ENCODE data around the gene SLC16A10. TPM values are rescaled to one million over a fixed set of nuclear protein-coding genes. Genes with fewer than 3 reads are reported as not detected.
"Not testable (repeated sequence)": the region's sequence is repeated elsewhere in the genome, so short reads cannot be mapped to it uniquely, and the experiment has no call there.

The SLC16A10 gene
- total RNA-seq, 1 donor from 2014 or later: 30.3 TPM

DNA sequence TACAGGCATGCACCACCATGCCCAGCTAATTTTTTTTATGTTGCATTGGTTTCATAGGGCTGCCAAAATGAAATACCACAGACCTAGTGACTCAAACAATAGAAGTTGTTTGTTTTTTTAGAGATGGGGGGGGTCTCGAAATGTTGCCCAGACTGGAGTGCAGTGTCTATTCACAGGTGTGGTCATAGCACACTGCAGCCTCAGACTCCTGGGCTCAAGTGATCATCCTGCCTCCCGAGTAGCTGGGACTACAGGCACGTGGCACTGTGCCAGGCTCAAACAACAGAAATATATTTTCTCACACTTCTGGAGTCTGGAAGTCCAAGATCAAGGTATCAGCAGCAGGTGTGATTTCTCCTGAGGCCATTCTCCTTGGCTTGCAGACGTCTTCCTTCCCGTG is 6.6 kb upstream of the SLC16A10 start:
- no peak for DNase-seq (ENCODE audit: low spot score)

- DNase-seq (ENCODE audit: low spot score): no peak
Observed at GRCh38 chr6:111086685-111087084, 618 bp upstream of the SLC16A10 start.

DNA sequence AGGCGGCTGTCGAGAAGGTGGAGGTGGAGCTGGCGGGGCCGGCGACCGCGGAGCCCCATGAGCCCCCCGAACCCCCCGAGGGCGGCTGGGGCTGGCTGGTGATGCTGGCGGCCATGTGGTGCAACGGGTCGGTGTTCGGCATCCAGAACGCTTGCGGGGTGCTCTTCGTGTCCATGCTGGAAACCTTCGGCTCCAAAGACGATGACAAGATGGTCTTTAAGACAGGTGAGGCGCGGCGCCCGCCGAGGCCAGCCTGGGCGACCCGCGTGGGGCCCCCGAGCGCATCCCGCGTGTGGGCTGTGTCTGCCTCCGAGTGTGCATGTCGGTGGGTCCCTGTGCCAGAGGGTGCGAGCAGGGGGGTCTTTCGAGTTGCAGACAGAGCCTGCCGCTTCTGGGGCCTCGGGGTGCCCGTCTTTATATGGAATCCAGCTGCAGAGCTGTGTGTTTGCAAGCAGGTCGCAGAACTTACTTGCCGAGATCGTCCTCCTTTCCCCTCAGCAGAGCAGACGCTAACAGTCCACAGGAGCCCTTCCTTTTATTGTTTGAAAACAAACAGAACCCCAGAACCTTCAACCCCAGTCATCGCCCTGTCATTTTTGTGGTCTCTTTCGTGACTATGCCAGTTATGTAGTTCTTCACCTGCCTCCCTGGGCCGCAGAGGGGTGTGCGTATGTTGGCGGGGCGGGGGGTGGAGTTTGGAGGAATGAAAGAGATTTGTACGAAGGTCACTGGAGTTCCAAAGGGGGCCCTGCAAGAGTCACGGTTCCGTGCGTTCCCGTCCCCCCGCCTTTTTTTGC is 766 bp downstream of the SLC16A10 start:
- DNase-seq (ENCODE audit: low spot score): no peak

DNA sequence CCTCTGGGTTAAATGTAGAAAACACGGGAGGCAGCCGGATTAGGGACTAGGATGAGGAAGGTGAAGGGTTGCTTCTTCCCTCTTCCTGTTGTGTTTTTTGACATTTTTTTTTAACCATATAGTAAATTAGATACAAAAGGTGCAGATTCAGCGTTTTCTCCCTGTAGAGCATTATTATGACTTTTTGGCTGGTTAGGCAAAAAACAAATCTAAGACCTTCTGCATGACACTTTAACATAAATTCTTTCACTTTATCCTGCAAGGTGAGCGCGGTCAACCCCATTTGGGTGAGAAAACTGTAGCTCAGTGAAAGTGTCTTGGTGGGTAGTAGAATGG is 1.3 kb downstream of the SLC16A10 start:
- DNase-seq (ENCODE audit: low spot score): no peak

- no peak for DNase-seq (ENCODE audit: low spot score)
Observed at GRCh38 chr6:111090766-111091165, 3.5 kb downstream of the SLC16A10 start.

DNA sequence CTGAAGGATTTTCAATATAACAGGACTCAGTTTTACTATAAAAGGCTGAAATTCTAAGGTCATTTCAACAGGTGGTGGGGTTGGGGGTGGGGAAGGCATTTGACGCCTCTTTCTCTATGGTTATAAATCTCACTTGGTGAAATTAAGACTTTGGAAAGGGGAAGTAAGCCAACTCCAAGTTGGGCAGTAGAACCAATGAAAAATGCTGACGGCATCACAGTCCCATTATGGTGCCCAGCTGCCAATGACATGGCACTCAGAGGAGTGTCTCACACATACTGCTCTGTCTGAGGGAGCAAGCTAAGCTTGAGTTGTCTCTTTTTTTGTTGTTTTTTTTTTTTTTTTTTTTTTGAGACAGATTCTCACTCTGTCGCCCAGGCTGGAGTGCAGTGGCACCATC is 4.7 kb downstream of the SLC16A10 start:
- no peak for DNase-seq (ENCODE audit: low spot score)

DNA sequence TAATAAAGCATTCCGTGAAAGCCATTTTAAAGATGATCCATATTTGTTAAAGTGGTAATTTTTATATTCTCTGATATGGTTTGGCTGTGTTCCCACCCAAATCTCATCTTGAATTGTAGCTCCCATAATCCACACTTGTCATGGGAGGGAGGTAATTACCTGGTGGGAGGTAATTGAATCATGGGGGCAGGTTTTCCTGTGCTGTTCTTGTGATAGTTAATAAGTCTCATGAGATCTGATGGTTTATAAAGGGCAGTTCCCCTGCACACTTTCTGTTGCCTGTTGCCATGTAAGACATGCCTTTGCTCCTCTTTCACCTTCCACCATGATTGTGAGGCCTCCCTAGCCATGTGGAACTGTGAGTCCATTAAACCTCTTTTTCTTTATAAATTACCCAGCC is 8.2 kb downstream of the SLC16A10 start:
- not testable (repeated sequence) for DNase-seq (ENCODE audit: low spot score)

- DNase-seq (ENCODE audit: low spot score): no peak
Observed at GRCh38 chr6:111096246-111096645, 8.9 kb downstream of the SLC16A10 start.

- no peak for DNase-seq (ENCODE audit: low spot score)
Observed at GRCh38 chr6:111098597-111098996, 11.3 kb downstream of the SLC16A10 start.

DNA sequence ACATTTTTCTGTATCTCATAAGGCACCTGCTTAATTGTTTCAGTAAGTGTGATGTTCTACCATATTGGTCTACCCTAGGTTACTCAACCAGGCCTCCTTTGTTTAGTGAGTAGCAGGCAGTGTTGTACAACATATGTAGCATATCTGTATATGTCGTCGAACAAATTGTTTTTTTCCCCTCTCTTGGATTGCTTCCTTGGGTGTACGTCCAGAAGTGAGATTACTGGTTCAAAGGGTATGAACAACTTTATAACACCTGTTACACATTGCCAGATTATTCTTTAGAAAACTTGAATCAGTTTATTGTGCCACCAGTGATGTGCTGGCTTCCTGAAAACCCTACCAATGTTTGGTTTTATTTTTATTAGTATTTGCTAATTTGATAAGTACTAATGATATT is 14.7 kb downstream of the SLC16A10 start:
- DNase-seq (ENCODE audit: low spot score): no peak

DNA sequence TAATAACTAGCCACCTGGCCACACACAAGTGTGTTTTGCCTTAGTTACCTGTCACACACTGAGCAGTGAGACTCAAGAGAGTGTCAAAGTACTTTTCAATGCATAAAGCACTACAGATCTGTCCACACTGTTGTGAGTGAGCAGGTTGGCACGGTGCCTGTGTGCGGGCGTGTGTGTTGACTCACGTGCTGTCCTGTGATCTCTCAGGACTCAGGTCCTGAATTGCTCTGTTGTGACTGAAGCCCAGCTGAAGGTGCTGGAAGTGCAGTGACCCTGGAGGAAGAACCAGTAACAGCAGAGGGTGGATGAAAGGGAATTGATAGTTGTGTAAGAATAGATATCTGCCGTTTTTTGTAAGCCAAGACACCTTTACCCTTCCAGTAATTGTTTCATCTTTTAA is 18.3 kb downstream of the SLC16A10 start:
- DNase-seq (ENCODE audit: low spot score): no peak

GRCh38 chr6:111107589-111107988 is 20.3 kb downstream of the SLC16A10 start:
- no peak for DNase-seq (ENCODE audit: low spot score)

DNA sequence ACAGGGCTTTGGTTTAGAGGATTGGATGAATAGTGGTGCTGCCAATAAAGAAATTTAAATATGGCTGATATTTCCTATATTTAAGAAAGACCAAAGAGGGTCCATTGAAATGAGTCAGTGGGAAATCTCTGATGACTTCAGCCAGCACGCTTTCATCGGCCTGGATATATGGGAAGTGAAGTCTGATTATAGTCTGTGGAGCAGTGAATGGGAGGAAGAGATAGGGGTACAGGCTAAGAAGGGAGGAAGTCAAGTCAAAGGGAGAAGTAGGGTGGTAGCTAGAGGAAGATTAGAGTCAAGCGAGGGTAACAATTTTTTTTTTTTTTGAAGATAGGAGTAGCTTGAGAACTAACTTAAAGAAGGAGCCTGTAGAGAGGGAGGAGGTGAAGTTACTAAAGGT is 22.7 kb downstream of the SLC16A10 start:
- DNase-seq (ENCODE audit: low spot score): no peak

GRCh38 chr6:111113336-111114086 is 26.2 kb downstream of the SLC16A10 start:
- no peak for DNase-seq (ENCODE audit: low spot score)

DNA sequence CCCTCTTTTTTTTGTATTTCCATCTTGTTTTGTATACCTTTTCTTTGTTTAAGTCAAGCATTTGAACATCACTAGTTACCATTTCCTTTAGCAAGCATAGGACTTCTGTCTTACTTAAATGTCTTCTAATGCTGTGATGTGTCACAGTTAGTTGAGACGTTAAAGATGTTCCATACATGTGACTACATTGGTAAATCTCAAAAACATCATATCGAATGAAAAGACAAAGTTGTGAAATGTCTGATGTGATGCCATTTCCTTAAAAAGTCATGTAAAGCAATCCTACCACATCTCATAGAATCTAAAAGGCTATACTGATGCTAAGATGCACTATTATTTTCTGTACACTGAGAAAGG is 26.8 kb downstream of the SLC16A10 start:
- no peak for DNase-seq (ENCODE audit: low spot score)

- DNase-seq (ENCODE audit: low spot score): no peak
Observed at GRCh38 chr6:111114482-111114881, 27.2 kb downstream of the SLC16A10 start.

DNA sequence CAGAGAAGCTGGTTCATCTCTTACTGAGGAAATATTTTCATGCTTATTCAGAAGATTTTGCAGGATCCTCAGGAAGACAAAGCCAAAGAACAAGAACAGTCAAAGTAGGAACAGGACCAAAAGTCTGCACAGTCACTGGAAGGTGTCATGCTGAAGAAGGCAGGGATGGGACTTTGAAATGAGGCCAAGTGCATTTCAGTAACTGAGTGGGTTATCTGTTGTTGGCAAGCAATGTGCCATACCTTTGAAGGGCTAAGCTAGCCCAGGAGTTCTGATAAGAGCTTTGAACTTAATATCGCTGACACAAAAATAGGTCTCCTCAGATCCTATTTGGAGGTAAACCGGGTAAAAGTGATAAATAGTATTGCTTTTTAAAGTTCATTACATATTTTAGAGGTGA is 31.5 kb downstream of the SLC16A10 start:
- no peak for DNase-seq (ENCODE audit: low spot score)

- DNase-seq (ENCODE audit: low spot score): no peak
Observed at GRCh38 chr6:111119571-111120329, 32.4 kb downstream of the SLC16A10 start.

GRCh38 chr6:111121789-111122350 is 34.6 kb downstream of the SLC16A10 start:
- no peak for DNase-seq (ENCODE audit: low spot score)

- DNase-seq (ENCODE audit: low spot score): no peak
Observed at GRCh38 chr6:111122458-111123286, 35.4 kb downstream of the SLC16A10 start.

DNA sequence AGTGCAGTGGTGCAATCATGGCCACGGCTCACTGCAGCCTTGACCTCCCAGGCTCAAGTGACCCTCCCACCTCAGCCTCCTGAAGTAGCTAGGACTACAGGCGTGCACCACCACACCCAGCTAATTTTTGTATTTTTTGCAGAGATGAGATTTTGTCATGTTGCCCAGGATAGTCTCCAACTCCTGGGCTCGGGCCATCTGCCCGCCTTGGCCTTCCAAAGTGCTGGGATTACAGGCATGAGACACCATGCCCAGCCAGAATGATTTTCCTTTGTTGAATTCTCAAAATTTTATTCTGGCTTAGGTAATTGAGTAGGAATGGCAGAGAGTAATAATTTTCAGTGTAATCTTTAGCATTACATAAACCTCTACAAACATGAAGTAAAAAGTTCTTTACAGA is 37.1 kb downstream of the SLC16A10 start:
- no peak for DNase-seq (ENCODE audit: low spot score)

Measured in mesenteric fat pad (tissue), 1 donor.